ENCODE results near the gene PTRH1.

PTRH1 gene

GRCh38 chr9:127756233-127756632 is 40.8 kb upstream of the PTRH1 start:
- TF ChIP-seq CTCF (IDR thresholded peaks at IDR 0.05; ENCODE audit: insufficient read depth, low read depth, low read length, missing control alignments): no peak

GRCh38 chr9:127755061-127756060 is 39.9 kb upstream of the PTRH1 start:
- no peak for TF ChIP-seq CTCF (IDR thresholded peaks at IDR 0.05; ENCODE audit: insufficient read depth, low read depth, low read length, missing control alignments)
- no peak overlapping the region for H3K4me3 ChIP-seq (ENCODE audit: low read depth, low read length)
- DNase-seq (ENCODE audit: low read depth): no peak

More at GRCh38 chr9:127756233-127756632, 40.8 kb upstream of the PTRH1 start:
- no peak overlapping the region for H3K4me3 ChIP-seq (ENCODE audit: low read depth, low read length)
- no peak for DNase-seq (ENCODE audit: low read depth)

GRCh38 chr9:127754099-127755060 is 38.9 kb upstream of the PTRH1 start:
- TF ChIP-seq CTCF (IDR thresholded peaks at IDR 0.05; ENCODE audit: insufficient read depth, low read depth, low read length, missing control alignments): no peak
- H3K4me3 ChIP-seq (ENCODE audit: low read depth, low read length): no peak overlapping the region
- no peak for DNase-seq (ENCODE audit: low read depth)

- DNase-seq (ENCODE audit: low read depth): no peak
- no peak for TF ChIP-seq CTCF (IDR thresholded peaks at IDR 0.05; ENCODE audit: insufficient read depth, low read depth, low read length, missing control alignments)
- no peak overlapping the region for H3K4me3 ChIP-seq (ENCODE audit: low read depth, low read length)
These were observed 38.2 kb upstream of the PTRH1 start for GRCh38 chr9:127753622-127754021.

- DNase-seq (ENCODE audit: low read depth): no peak
- no peak for TF ChIP-seq CTCF (IDR thresholded peaks at IDR 0.05; ENCODE audit: insufficient read depth, low read depth, low read length, missing control alignments)
- H3K4me3 ChIP-seq (ENCODE audit: low read depth, low read length): no peak overlapping the region
These were observed 37.7 kb upstream of the PTRH1 start for GRCh38 chr9:127753148-127753547.

GRCh38 chr9:127751269-127752054 is 36.0 kb upstream of the PTRH1 start:
- no peak for DNase-seq (ENCODE audit: low read depth)
- no peak for TF ChIP-seq CTCF (IDR thresholded peaks at IDR 0.05; ENCODE audit: insufficient read depth, low read depth, low read length, missing control alignments)
- H3K4me3 ChIP-seq (ENCODE audit: low read depth, low read length): no peak overlapping the region

All from GM12865 (cell line).